ENCODE data around the gene COPB2. TPM values are rescaled to one million over a fixed set of nuclear protein-coding genes. Genes with fewer than 3 reads are reported as not detected.

Gene COPB2
- total and polyA plus RNA-seq, 2 of the 4 experiments (the other 2 are of a cell fraction) = 179 to 363 TPM

DNA sequence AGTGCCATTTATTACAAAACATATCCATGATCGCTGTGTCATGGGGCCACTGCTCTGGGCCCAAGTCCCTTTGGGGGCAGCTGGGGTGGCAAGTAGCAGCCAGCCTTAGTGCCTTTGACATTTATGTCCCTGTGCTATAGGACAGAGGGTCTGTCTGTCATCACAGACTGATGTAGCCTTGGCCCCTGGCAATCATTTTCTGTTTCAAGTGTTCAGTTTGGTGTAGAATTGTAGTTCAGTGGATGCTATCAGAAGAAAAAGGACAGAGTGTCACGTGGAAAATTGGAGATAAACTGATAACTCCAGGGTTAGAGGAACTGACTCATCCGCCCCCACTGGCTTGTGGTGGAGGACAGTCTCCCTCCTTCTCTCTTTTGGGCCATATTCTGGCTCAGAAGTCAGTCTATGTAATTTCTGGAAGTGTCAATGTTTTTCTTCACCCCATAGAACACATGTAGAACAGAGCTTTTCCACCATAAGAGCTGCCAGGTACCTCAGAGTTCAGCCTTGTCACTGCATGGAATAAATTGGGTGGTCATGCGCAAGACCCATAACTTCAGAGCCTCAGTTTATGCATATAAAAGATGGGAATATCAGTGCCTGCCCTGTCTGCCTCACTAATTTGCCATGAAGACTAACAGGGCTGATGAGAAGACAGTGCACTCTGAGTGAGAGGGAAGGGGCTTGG is 50.1 kb downstream of the COPB2 start:
- Histone ChIP-seq H2AK5ac (ENCODE audit: low read depth, low read length) (no peak overlapping the region), H3K36me3 (ENCODE audit: control insufficient read depth, insufficient read depth, low read length) (no peaks in the 10 kb centered on the region), H4K5ac (ENCODE audit: low read depth, low read length) (no peak overlapping the region), H3K9me1 (ENCODE audit: insufficient read depth, low read length) (no peaks in the 10 kb centered on the region), H2BK120ac (ENCODE audit: low read depth, low read length) (no peak overlapping the region), H3K14ac (replicated peaks; ENCODE audit: low read depth, low read length) (no peak overlapping the region), H2AK9ac (replicated peaks; ENCODE audit: low read depth, low read length, poor library complexity) (no peak overlapping the region), H3K18ac (ENCODE audit: low read depth, low read length) (no peak overlapping the region), H3K9me3 (ENCODE audit: control insufficient read depth, insufficient read depth, low read length) (no peaks in the 10 kb centered on the region), H2BK15ac (ENCODE audit: low read depth, low read length) (no peak overlapping the region), H3K4ac (ENCODE audit: low read depth, low read length) (no peak overlapping the region), H3K4me2 (ENCODE audit: low read depth, low read length) (no peak overlapping the region), H3K27me3 (ENCODE audit: control insufficient read depth, insufficient read depth, low read length) (no peaks in the 10 kb centered on the region; the same call in 1 of the 2 replicates), H4K8ac (ENCODE audit: low read depth in 2 of 2, low read length in 2 of 2) (no peak overlapping the region), H3K23ac (ENCODE audit: low read depth, low read length) (no peak overlapping the region), H2BK5ac (ENCODE audit: low read depth, low read length, poor library complexity, severe bottlenecking) (no peak overlapping the region), H3K4me1 (ENCODE audit: control insufficient read depth, insufficient read depth, low read length) (no peaks in the 10 kb centered on the region), H3K27ac (ENCODE audit: insufficient read depth, low read length) (no peak overlapping the region), H3K4me3 (ENCODE audit: insufficient read depth, low read depth, low read length) (no peak overlapping the region), H2AFZ (replicated peaks; ENCODE audit: low read length, poor library complexity) (no peak overlapping the region), H3K79me1 (ENCODE audit: low read depth in 1 of 2, low read length in 2 of 2) (peaks cover 0 to 5% of the 10 kb centered on the region in 2 experiments; a peak in 2 of 4 replicates), H3K56ac (ENCODE audit: extremely low read depth, insufficient read depth, low read length) (no peak overlapping the region), H2BK20ac (ENCODE audit: low read depth, low read length) (no peak overlapping the region), H4K20me1 (ENCODE audit: insufficient read depth, low read length) (no peaks in the 10 kb centered on the region), H3K9ac (ENCODE audit: low read depth, low read length) (no peak overlapping the region), H4K91ac (ENCODE audit: insufficient read depth, low read depth, low read length) (no peak overlapping the region)
- ChIA-PET CTCF (interaction anchor here (0.9 kb wide), 1 partner anchor 403 kb away, joined by 4 read pairs; no protein-coding TSS in a partner anchor), POLR2A (ENCODE audit: unreplicated experiment) (no interaction called here)
- no peak for TF ChIP-seq BHLHE40 (IDR thresholded peaks at IDR 0.05; ENCODE audit: low read depth, low read length)
- TF ChIP-seq, protein P1, sequence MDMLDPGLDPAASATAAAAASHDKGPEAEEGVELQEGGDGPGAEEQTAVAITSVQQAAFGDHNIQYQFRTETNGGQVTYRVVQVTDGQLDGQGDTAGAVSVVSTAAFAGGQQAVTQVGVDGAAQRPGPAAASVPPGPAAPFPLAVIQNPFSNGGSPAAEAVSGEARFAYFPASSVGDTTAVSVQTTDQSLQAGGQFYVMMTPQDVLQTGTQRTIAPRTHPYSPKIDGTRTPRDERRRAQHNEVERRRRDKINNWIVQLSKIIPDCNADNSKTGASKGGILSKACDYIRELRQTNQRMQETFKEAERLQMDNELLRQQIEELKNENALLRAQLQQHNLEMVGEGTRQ (IDR thresholded peaks at IDR 0.05; ENCODE audit: low read depth, low read length) = 0 out of 2 replicates have a peak, but pooled peaks have one; percentile 26
- intact Hi-C loops (cut with micrococcal nuclease) = no loop called here
- dilution Hi-C loops (cut with HindIII; ENCODE audit: low sequenced_read_pairs, unreplicated experiment) = no loop called here
- no CpG with 5 or more reads among the region's 4 CpGs for WGBS, 2 experiments (ENCODE audit: extremely low coverage in 2 of 2, insufficient read length in 1 of 2)
- no TSS peak for BruUV-seq (replicated peaks)
- in situ Hi-C loops (cut with MboI; ENCODE audit: low sequenced_read_pairs) = loop anchor here (25.0 kb wide), 2 partner anchors 652 to 752 kb away; partner anchors contain the start of gene CEP70
- DNase-seq (peak; percentile 6), ATAC-seq (ENCODE audit: low read depth) (no peak)
